SJCRH30 (cell line): ENCODE data around the gene BSCL2. TPM values are rescaled to one million over a fixed set of nuclear protein-coding genes. Genes with fewer than 3 reads are reported as not detected.
"Not testable (repeated sequence)": the region's sequence is repeated elsewhere in the genome, so short reads cannot be mapped to it uniquely, and the experiment has no call there.

Experiments
- DNase-seq, 2 experiments: peaks; one replicate each; pipeline ENCODE4 v3.0.0-alpha.2; 2015 to 2020
- H3K27ac ChIP-seq: fragments of 250-450 bp; sonication (Bioruptor Pico); 2 replicates; pipeline ENCODE4 v1.5.1; 2020; ENCODE audit warnings: mild to moderate bottlenecking, moderate library complexity
- H3K27me3 ChIP-seq: fragments of 250-450 bp; sonication (Bioruptor Pico); 2 replicates; pipeline ENCODE4 v1.5.1; 2020; ENCODE audit warnings: mild to moderate bottlenecking, moderate library complexity
- H3K36me3 ChIP-seq: fragments of 250-450 bp; sonication (Bioruptor Pico); 2 replicates; pipeline ENCODE4 v1.5.1; 2020; ENCODE audit warnings: mild to moderate bottlenecking, moderate library complexity
- H3K4me1 ChIP-seq: fragments of 250-450 bp; sonication (Bioruptor Pico); 2 replicates; pipeline ENCODE4 v1.5.1; 2020; ENCODE audit warnings: mild to moderate bottlenecking, moderate library complexity
- H3K4me3 ChIP-seq: fragments of 250-450 bp; sonication (Bioruptor Pico); 2 replicates; pipeline ENCODE4 v1.5.1; 2020; ENCODE audit warnings: mild to moderate bottlenecking, moderate library complexity
- H3K9me3 ChIP-seq: fragments of 250-450 bp; sonication (Bioruptor Pico); replicated peaks from 2 replicates; pipeline ENCODE4 v1.5.1; 2020; ENCODE audit warnings: mild to moderate bottlenecking, moderate library complexity
- total RNA-seq: library from RNA; depleted of rRNA; stranded (reverse); fragments of >200 nt; shearing (Covaris generic); gene quantifications from 2 replicates; pipeline ENCODE4 v1.2.3, GENCODE V29; 2014

BSCL2 gene
- total RNA-seq, 1 experiment from 2014 or later, result 26.1 TPM

DNA sequence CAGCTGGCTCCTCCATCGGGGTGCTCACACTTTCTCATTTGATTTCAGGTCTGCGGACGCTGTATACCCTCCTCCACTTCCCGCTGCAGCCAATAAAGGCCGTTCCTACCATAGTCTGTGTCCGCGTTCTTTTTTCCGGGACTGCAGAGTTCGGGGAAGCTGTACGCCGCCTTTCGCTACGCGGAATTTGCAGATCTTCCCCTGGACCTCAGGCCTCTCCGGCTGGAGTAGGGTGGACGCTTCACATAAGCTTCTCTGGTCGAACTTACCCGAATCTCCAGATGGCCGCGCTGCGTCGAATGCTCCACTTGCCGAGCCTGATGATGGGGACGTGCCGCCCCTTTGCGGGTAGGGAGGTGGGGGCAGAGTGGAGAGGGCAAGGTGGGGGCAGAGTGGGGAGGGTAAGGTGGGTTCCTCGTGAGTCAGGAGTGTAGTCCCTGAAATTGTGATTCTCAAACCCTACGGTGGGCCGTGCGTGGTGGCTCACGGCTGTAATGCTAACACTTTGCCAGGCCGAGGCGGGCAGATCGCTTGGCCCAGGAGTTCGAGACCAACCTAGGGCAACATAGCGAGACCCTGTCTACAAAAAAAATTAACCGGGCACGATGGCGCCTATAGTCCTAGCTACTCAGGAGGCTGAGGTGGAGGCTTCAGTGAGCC is 41.5 kb downstream of the BSCL2 start:
- H3K9me3 ChIP-seq, result no peaks in the 10 kb centered on the region
- peak overlapping the region; percentile 63 for H3K27ac ChIP-seq
- peaks cover 31% of the 10 kb centered on the region for H3K36me3 ChIP-seq
- peak overlapping the region; percentile 79 for H3K4me3 ChIP-seq
- DNase-seq, result peak in 1 of 2 experiments; percentile 30
- H3K4me1 ChIP-seq, result peaks cover 4% of the 10 kb centered on the region; the same call in 1 of the 2 replicates
- H3K27me3 ChIP-seq, result no peaks in the 10 kb centered on the region

DNA sequence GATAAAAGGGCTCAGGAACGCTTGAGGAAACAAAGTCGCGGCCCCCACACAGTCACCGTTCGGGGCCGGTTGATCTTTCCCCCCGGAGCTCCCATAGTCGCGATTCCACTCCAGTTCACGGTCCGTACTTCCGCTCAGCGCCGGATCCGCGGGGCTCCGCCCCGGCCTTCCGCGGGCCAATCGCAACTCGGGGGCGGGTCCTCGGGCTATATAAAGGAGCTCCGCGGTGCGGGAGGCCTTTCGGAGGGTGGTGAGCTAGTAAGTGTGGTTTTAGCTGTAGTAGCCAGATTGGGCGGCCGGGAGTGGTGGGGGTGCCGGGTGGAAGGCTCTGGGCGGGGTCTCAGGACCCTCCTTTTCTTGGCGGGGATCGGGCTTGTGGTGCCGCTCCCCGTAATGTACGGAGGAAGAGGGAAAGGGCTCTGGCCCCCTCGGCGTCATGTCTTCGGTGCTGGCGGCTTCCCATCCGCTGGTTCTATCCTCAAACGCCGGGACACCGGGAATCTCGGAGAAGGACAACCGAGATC is 42.1 kb downstream of the BSCL2 start, which contains the start of the genes C11orf98 and CSKMT:
TSS of gene C11orf98 (minus strand) at position 136 of the 524 bp plus-strand sequence. CDS start at position 95, 41 bp downstream.
TSS of gene CSKMT (plus strand) at position 238 of the 524 bp plus-strand sequence. CDS start 568 bp downstream, outside the sequence.
- Histone ChIP-seq H3K36me3 (peaks cover 31% of the 10 kb centered on the region), H3K4me1 (peaks cover 4% of the 10 kb centered on the region; the same call in 1 of the 2 replicates), H3K9me3 (no peaks in the 10 kb centered on the region), H3K27ac (peak within 1 kb of the TSS; percentile 63), H3K4me3 (peak within 1 kb of the TSS; percentile 79), H3K27me3 (no peaks in the 10 kb centered on the region)
- peak; percentile 94 for DNase-seq

DNA sequence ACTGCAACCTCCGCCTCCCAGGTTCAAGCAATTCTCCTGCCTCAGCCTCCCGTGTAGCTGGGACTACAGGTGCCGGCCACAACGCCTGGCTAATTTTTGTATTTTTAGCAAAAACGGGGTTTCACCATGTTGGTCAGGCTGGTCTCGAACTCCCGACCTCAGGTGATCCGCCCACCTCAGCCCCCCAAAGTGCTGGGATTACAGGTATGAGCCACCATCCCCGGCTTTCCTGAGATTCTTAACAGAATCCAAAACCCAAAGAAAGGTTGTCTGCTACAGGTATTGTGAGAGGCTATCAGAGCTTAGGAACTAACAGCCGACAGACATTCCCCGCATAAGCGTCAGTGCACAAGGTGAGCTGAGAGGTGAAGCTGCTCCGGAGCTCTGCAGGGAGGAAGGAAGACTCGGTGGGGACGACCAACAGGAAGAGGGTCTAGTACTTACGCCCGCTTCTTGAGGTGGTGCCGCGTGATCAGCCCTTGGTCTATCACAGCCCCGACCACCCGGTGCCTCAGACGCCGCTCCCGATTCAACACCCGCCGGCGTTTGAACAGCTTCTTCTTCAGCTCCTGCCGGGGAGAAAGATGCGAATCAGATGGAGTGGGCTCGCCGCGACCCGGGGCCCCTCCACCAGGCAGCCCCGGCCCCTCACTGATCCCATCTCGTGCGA is 42.7 kb downstream of the BSCL2 start:
- H3K36me3 ChIP-seq, result peaks cover 31% of the 10 kb centered on the region
- H3K9me3 ChIP-seq, result no peaks in the 10 kb centered on the region
- peak overlapping the region; percentile 63 for H3K27ac ChIP-seq
- peak; percentile 64 to 72 for DNase-seq
- peak overlapping the region; percentile 79 for H3K4me3 ChIP-seq
- peaks cover 4% of the 10 kb centered on the region; the same call in 1 of the 2 replicates for H3K4me1 ChIP-seq
- no peaks in the 10 kb centered on the region for H3K27me3 ChIP-seq

DNA sequence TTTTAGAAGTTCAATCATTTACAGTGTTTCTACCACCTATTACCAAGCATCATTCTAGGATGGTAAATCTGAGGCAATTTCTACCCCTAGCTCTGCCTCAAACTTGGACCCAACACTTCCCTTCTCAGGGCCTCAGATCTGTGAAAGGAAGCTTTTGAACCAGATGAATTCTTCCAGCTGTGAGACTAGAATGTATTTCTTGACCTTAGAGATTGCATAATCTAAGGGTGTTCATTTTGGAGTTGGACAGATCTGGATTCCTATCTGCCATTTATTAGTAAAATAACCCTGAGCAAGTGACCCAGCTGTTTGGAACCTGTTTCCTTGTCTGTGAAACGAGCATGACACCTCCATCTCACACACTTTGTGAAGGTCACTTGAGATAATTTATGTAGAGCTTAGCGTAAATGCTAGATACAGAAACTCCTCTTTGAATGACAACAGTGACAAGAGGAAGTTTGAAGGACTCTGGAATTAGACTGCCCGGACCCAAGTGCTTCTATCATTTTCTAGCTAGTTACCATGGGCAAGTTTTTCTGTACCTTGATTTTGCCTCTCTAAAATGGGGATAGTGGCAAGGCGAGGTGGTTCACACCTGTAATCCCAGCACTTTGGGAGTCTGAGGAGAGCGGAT is 50.3 kb downstream of the BSCL2 start:
- no peak for DNase-seq
- no peak overlapping the region for H3K4me3 ChIP-seq
- no peak overlapping the region for H3K27ac ChIP-seq
- no peaks in the 10 kb centered on the region for H3K27me3 ChIP-seq
- no peaks in the 10 kb centered on the region for H3K4me1 ChIP-seq
- H3K9me3 ChIP-seq, result no peaks in the 10 kb centered on the region
- H3K36me3 ChIP-seq, result peaks cover 6% of the 10 kb centered on the region; the same call in 1 of the 2 replicates

DNA sequence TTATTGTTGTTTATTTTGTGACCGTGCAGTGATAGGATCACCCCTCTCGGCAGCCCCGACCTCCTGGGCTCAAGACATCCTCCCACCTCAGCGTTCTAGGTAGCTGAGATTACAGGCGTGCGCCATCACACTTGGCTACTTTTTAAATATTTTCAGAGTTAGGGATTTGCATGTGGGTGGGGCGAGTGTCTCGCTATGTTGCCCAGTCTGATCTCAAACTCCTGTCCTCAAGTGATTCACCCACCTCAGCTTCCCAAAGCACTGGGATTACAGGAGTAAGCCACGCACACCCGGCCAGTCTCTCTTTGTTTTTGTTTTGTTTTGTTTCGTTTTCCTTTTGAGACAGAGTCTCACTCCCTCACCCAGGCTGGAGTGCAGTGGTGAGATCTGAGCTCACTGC is 52.9 kb downstream of the BSCL2 start:
- no peaks in the 10 kb centered on the region for H3K9me3 ChIP-seq
- no peaks in the 10 kb centered on the region for H3K4me1 ChIP-seq
- no peaks in the 10 kb centered on the region; the same call in 1 of the 2 replicates for H3K36me3 ChIP-seq
- no peaks in the 10 kb centered on the region for H3K27me3 ChIP-seq
- no peak overlapping the region for H3K27ac ChIP-seq
- H3K4me3 ChIP-seq, result no peak overlapping the region
- DNase-seq, result no peak

DNA sequence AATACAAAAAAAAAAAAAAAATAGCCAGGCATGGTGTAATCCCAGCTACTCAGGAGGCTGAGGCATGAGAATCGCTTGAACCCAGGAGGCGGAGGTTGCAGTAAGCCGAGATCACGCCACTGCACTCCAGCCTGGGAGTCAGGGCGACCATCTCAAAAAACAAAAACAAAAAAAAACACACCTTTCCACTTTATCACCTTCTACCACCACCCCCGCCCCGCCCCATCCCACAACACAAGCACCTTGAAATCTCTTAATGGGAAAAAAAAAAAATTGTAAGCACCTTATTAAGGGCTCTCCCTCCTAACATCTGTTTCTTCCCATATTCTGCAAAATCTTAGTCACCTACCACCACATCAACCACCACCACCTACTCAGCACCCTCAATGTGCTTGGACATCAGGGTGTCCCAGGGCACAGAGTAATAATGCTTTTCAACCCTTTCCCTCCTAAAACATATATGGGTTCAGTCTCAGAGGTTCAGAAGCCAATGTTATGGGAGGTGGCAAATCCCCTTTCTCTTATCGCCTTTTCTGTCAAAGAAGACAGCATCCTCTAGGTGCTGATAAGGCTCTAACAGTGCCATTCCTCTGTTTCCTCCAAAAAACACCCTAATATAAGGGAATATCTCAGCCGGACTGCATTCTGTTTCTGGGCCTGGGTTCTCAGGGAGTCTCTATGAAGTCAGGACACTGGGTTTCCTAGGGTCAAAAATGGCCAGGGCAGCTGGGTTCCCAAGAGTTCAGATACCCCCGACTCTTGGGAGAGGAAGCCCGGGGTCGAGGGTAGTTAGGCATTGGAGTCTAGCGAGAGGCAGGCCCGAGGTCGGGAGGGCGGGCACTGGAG is 54.8 kb downstream of the BSCL2 start:
- H3K9me3 ChIP-seq, result no peaks in the 10 kb centered on the region
- H3K4me1 ChIP-seq, result no peaks in the 10 kb centered on the region
- DNase-seq, result no peak
- H3K27ac ChIP-seq, result peak overlapping the region; percentile 67
- no peaks in the 10 kb centered on the region for H3K27me3 ChIP-seq
- no peaks in the 10 kb centered on the region; the same call in 1 of the 2 replicates for H3K36me3 ChIP-seq
- H3K4me3 ChIP-seq, result peak overlapping the region; percentile 94

DNA sequence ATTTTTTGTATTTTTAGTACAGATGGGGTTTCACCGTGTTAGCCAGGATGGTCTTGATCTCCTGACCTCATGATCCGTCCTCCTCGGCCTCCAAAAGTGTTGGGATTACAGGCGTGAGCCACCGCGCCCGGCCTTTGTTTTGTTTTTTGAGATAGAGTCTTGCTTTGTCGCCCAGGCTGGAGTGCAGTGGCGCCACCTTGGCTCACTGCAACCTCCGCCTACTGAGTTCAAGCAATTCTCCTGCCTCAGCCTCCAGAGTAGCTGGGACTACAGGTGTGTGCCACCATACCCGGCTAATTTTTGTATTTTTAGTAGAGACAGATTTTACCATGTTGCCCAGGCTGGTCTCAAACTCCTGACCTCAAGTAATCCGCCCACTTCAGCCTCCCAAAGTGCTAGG is 56.9 kb downstream of the BSCL2 start:
- not testable (repeated sequence) for H3K4me3 ChIP-seq, H3K4me1 ChIP-seq, H3K9me3 ChIP-seq, H3K36me3 ChIP-seq, H3K27ac ChIP-seq, DNase-seq, H3K27me3 ChIP-seq

DNA sequence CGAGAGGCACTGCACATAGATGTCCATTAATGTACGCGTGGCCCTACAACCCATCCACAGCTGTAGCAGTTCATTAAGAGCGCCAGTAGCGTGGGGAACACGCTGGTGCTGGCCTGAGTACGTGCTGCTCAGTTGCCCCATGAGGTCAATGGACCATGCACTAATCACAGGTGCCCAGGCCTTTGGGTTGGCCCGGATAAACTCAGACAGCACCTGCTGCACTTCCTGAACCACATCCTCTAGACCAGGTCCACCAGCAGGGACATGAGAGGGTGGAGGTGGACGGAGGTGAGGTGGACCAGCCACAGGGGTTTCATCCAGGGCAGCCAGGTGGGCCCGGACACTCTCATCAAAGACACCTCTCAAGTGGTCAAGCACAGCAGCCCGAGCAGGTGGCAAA is 57.7 kb downstream of the BSCL2 start:
- Histone ChIP-seq H3K4me3 (no peak overlapping the region), H3K27me3 (no peaks in the 10 kb centered on the region), H3K27ac (no peak overlapping the region), H3K9me3 (no peaks in the 10 kb centered on the region), H3K36me3 (no peaks in the 10 kb centered on the region; the same call in 1 of the 2 replicates), H3K4me1 (no peaks in the 10 kb centered on the region; the same call in 1 of the 2 replicates)
- DNase-seq, result no peak

DNA sequence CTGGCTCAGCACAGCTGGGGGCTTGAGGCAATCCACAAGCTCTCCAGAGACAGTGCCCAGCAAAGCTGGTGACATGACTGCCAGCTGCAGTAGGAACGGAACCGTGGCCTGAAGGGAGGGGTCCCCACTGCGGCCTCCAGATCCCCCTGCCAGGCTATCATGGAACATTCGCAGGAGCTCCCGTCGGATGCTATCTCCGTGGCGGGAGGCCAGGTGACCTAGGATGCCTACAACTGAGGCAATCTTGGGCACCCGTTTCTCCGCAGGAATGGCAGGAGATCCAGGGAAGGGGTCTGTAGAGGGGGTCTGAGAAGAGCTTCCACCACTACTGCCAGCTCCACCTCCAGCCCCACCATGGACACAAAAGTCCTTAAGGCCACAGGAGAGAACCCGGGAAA is 58.3 kb downstream of the BSCL2 start:
- no peaks in the 10 kb centered on the region for H3K9me3 ChIP-seq
- H3K36me3 ChIP-seq, result peaks cover 2% of the 10 kb centered on the region; the same call in 1 of the 2 replicates
- no peaks in the 10 kb centered on the region; the same call in 1 of the 2 replicates for H3K4me1 ChIP-seq
- no peak overlapping the region for H3K4me3 ChIP-seq
- H3K27ac ChIP-seq, result no peak overlapping the region
- DNase-seq, result no peak
- no peaks in the 10 kb centered on the region for H3K27me3 ChIP-seq

DNA sequence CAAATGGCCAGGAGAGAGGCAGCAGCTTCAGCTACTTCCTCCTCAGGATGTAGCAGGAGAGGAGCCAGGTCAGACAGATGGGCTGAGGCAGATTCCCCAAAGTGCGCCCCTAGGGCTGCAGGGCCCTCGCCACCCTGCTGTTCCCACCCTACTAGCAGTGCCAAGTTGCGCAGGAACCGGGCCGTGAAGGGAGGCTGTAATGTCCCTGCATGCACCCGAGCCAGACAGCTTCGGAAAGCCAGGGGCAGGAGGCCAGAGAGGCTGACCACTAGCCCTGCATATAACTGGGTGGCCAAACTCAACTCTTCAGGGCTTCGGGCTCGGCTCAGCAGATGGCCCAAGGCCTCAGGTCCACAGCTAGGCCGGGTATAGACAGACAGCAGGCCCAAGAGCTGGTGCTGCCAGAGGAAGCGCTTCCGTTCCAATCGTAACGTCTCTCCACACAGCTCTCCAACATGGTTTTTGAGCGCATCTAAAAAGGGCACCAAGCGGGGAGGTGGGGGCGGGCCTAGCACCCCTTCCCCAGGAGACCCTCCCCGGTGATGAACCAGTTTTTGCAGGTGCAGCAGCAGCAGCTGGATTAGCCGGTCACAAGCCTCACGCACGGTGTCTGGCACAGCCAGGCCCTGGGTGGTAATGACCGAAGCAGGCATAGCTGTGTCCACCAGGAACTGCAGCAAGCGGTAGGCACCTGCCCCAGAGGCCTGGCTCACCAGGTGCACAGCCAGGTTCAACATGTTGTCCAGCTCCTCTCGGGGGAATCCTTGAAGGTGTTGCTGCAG is 58.8 kb downstream of the BSCL2 start:
- H3K27me3 ChIP-seq, result no peaks in the 10 kb centered on the region
- H3K4me3 ChIP-seq, result no peak overlapping the region
- no peak overlapping the region for H3K27ac ChIP-seq
- no peaks in the 10 kb centered on the region; the same call in 1 of the 2 replicates for H3K4me1 ChIP-seq
- peaks cover 7% of the 10 kb centered on the region for H3K36me3 ChIP-seq
- no peak for DNase-seq
- H3K9me3 ChIP-seq, result no peaks in the 10 kb centered on the region

DNA sequence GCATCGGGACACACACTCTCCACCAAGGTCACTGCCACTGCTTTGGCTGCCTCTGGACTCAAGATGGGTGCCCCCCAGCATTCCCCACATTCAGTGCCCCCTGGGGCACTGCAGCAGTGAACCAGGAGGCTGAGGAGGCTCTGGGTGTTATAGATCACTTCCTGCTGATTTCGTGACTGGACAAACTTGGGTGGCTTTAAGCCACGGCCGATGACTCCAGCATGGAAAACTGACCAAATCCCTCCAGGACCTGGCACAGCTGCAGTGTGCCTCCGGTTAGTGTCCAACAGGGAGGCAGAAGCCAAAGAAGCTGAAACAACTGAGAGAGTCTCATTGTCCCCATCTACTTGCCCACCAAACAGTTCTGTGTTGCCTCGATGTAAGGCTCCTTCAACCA is 59.6 kb downstream of the BSCL2 start:
- Histone ChIP-seq H3K4me3 (no peak overlapping the region), H3K27me3 (no peaks in the 10 kb centered on the region), H3K27ac (no peak overlapping the region), H3K36me3 (peaks cover 10% of the 10 kb centered on the region), H3K9me3 (no peaks in the 10 kb centered on the region), H3K4me1 (no peaks in the 10 kb centered on the region; the same call in 1 of the 2 replicates)
- no peak for DNase-seq

DNA sequence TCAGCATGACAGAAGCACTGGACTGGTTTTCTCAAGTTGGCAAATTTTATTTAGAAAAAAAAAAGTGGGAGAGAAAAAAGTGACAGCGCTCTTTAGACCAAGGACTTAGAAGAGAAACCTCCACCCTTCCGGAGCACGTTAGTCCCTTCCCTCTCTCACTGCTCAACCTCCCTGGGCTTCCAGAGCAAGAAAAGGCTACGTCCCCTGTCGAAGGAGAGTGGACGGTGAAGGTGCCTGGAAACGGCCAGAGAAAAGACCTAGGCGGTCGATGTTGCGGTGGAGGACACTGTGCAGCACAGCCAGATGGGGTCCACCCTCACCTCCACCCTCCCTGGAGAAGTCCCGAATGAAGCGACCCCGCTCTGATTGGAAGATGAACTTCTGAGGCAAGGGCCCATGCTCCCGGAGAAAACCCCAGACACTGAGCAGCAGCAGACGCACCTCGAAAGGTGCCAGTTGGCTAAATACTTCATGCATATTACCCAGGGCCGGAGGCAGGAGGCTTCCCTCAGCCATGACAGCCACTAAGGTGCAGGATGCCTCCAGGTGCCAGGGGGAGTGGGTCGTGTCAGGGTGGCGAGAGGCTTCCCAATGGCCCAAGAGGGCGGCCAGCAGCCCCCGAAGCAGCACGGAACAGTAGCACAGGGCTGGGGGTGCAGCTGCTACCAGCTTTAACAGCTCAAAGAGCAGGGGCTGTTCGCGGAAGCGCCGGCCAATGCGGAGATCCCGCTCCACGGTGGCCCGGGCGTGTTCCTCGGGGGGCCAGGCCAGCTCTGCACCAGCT is 60.2 kb downstream of the BSCL2 start:
- Histone ChIP-seq H3K4me1 (no peaks in the 10 kb centered on the region; the same call in 1 of the 2 replicates), H3K36me3 (peaks cover 12% of the 10 kb centered on the region), H3K4me3 (no peak overlapping the region), H3K9me3 (no peaks in the 10 kb centered on the region), H3K27me3 (no peaks in the 10 kb centered on the region), H3K27ac (no peak overlapping the region)
- DNase-seq, result no peak
